HG02840 (cell line): ENCODE measurements around the gene PARVB.

ENCODE experiments used
- ATAC-seq: cut with Tn5 transposase; IDR thresholded peaks from one replicate; pipeline ENCODE4 v1.9.1; 2021; ENCODE audit warnings: mild to moderate bottlenecking, moderate library complexity, moderate number of reproducible peaks; ENCODE audit not compliant: unreplicated experiment, low FRiP score

The PARVB gene

DNA sequence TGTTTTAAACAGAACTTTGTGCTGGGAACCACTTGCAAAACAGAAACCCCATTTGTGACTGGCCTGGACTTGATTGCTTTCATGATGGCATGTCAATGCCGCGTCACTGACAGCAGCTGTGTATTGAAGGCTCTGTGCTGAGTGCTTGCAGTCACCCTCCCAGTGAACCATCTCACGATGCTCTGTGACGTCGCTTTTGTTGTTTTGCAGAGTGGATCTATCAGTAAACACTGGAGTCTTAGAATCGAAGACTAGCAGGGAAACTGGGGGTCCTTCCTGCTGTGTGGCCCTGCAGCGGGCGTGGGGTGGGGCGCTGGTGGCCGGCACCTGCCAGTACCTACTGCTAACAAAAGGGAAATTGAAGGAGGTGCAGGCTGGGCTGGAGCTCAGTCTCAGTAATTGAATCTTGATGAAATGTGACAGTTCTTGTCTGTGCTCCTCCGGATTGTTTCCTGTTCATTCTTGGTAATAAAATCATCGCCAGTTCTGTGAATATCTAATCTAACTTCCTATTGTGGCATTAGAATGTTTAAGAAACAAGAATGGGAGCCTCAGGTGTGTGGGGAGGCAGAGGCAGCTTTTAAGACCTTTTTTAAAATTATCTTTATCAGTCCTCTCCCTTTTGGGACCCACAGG, 106.1 kb downstream of the PARVB start:
- no peak for ATAC-seq

DNA sequence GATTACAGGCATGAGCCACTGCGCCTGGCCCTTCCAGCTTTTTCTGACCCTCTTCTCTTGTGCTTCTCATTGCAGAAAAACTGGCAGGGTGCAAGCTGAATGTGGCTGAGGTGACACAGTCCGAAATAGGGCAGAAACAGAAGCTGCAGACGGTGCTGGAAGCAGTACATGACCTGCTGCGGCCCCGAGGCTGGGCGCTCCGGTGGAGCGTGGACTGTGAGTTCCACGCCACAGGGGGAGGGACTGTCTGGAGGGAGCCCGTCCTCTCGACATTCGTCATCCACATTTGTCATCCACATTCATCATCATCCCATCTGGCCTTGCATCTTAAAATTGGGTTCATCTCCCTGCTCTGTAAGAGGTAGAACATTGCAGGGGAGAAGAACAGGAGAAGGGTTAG, 107.3 kb downstream of the PARVB start:
- no peak for ATAC-seq

DNA sequence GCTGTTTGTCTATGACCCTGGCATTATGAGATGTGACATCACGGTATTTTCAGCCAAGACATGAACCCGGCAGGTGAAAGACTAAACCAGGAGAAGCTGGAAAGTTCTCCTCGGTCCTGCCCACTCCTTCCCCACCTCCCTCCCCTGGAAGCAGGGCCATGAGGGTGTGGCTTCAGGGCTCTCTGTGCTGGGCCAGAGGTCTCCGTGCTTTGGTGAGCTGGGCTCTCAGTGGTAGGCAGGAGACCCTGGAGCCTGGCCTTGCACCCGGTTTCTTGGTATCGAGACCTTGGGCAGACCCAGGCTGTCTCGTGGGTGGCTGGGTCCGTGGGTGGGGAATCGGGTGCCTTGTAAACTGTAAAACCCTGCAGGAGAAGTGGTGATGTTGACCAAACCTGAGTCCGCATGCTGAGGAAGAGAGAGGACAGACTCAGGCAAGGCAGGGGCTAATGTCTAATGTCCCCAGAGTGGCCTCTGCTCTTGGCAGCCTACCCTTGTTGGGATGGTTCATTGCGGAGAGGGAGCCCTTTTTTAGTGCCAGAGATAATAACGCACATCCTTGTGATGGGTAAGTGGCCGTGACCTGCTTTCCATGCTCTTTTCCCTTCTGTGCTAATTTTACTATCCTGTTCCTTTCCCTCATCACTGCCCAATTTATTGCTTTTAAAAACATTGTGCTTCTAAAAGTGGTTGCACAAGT, 108.0 kb downstream of the PARVB start:
- ATAC-seq = no peak

DNA sequence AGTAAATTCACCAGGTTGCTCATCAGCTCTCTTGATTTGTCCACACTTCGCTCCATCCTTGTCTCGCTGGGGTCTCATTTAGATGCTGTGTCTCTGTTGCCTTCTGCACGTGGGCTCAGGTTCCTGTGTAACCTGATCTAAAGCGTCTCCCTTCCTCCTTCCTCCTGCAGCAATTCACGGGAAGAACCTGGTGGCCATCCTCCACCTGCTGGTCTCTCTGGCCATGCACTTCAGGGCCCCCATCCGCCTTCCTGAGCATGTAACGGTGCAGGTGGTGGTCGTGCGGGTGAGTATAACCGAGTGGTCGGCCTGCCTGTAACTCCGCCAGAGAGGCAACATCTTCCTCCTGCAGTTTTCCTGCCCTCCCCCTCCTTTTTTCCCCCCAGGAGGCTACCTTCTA, 108.6 kb downstream of the PARVB start:
- ATAC-seq = no peak

DNA sequence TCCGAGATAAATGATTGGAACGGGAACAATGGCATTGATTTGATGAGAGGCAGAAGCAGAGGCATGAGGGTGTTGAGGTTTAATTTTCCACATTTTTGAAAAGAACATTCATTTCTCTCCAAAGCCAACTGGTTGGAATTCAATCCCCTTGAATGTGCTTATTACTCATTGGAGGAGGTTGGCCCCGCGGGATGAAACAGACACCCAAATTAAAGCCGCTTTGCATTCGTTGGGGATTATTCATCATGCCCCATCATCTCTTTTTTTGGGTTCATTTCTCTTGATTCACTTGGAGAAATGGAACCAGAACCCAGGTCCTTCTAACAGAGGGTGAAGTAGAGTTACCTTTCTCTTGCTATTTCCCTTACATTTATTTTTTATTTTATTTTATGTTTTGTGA, 109.1 kb downstream of the PARVB start:
- ATAC-seq = no peak

DNA sequence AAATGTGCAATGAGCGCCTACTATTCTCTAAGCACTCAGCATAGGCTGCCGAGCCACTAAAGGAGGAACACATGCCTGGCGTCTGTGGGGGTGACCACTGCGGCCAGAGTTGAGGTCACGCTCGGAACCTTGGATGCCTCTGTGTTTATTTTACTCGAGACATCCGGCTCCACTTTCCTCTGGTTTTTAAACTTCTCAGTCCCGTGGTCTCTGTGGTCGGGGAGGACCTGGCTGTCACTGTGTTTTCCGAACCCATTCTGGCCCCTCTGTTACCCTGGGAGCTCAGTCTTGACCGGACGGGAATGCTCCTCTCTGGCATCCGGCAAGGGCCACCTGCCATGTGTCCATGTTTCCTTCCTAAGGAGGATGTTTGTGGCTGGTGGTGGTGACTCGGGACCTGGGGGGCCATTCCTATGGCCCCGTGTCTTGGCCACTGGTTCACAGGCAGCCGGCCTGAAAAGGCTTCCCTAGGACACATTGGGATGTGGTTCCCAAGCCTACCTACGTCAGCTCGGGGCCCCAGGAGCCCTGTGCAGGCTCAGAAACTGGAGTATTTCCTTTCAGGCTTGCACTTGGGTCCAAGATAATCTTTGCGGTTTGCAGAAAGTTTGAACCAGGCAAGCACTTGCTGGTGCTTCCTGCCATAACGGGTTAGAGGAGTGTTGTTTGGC, 109.9 kb downstream of the PARVB start:
- no peak for ATAC-seq

DNA sequence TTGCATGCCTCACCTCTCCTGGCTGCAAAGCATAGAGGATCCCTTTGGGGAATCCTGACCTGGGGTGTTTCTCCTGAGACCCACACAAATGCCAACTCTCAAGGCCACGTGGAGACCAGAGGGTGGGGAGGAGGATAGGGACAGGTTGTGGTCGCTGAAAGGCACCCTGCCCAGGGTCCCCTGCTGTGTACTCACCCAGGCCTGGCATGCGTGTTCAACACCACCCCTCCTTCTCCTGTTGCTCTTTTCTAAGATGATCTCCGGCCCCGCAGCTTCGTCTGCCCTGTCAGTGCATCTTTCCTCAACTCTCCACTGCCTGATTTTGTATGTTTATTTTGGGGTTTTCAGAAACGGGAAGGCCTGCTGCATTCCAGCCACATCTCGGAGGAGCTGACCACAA, 112.0 kb downstream of the PARVB start:
- no peak for ATAC-seq

DNA sequence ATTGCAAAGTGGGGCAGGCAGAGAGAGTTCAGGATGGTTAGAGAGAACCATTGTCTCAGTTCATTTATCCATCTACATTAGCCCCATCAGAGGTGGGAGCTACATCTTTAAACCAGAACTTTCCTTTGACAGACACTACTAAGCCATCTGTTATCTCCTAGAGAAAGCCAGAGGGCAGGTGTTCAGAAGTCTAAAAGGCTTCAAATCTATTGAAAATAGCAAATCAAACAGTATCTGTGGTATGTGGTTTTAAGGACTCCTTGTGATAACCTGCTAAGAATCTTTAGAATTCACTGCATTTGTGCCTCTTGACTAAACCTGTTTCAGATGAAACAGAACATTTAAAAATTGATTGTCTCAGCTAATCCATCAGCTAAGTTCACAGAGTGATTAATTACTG, 112.7 kb downstream of the PARVB start:
- ATAC-seq = no peak

DNA sequence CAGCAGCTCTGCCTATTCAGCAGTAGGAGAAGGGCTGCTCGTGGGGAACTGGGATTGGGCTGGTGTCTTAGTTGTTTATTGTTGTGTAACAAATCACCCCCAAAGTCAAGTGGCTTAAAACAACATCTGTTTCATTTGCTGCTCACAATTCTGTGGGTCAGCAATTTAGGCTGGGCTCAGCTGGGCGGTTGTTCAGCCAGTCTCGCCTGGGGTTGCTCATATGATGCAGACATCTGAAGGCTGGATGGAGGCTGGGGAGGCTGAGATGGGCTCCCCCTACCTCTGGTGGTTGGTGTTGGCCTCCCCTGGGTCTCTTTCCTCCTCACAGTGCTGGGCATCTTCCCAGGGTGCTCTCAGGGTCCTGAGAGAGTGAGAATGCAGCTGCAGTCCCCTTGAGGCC, 113.3 kb downstream of the PARVB start:
- no peak for ATAC-seq

DNA sequence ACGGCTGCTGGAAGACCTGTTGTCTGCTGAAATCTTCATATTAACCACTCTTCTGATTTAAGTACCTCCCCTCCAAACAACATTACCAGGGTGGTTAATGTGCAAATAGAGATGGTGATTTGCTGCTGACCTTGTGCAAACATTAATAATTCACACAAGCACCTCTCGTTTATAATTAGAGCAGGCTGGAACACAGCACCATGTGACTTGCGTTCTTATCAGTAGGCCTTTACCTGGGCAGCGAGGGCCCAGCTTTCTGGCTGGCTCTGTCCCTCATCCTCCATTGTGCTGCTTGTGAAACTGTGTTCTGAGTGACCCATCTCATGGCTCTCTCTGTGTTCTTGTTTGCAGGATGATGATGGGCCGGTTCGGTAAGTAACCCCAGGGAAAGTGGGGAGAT, 115.7 kb downstream of the PARVB start:
- ATAC-seq = no peak

DNA sequence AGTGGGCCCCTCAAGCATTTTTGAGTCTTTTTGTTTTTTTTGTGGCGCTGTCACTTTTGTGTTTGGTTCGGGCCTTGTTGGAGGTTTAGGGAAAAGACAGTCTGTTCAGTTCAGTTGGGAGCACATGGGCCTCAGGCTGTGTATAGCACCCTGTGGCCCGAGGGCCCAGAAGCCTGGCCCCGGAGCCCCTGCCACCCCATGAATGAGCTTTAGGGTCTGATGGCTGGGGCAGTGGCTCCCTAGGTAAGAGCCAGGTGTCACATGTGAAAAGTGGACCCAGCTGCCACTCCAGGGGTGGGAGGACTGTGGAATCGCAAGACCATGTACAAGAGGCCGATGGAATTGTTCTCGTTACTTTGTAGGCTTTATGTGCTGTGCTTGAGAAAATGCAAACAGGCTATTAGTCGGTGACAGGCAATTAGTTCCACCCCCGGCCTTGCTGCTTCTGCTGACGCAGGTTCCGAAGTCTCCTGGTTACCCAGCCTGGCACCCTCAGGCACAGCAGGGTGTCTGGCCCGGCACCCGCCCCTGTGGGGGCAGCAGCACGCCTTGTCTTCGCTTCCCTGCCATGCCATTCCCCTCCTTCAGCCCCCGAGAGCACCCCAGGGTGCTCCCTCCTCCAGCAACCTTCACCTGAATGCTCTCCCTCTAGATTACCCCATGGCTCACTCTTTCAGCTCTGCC, 118.5 kb downstream of the PARVB start:
- no peak for ATAC-seq

DNA sequence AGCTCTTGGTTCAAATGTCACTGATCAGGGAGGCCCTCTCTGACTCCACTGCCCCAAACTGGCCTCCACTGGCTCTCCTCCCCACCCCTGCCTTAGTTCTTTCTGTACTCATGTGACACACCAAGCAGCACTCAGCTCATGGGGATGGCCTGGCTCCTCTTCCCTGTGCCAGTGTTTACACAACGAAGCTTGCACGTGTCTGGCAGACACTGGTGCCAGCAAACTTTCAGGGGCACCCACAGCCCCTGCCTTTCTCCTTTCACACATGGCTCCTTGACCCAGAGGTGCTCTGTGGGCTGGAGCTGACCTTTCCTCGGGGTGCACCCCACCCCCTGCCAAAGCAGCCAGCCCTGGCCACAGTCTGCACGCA, 119.0 kb downstream of the PARVB start:
- ATAC-seq = no peak

DNA sequence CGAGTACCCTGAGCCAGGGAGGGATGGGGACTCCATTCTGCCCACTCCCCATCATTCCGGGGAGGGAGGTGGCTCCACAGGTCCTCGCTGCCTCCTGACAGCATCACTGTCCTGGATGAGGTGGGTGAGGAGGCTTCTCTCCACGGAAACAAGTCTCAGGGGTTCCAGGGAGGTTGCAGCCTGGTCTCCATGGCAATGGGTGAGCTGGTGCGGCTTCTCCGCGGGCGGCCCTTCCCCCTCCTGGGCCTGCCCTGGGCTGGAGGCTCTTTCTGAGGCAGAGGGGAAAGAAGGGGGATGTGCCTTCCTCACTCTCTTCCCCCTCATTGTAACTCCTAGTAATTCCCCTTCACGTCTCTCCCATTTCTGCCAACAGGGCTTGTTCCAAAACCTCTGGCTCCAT, 119.5 kb downstream of the PARVB start:
- ATAC-seq = no peak

DNA sequence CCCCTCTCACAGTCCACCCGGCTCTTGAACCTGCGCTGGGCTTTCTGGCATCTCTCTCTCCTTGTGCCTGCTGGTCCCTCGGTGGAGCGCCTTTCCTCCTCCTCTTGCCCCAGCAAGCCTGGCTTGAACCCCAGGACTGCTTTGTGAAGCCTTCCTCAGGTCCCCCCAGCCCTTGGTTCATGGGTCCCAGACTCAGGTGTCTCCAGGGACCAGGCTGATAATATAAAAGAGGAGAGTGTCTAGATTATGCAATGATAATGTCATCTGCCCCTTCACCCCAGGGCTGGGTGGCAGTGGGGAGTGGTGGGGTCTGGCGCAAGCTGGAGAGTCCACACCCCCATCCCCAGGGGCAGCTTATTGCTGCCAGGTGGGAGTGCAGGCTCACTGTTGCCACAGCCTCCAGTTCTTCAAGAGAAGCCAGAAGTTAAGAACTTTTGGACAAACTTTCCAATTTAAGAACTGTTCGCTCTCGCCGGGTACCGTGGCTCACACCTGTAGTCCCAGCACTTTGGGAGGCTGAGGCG, 120.0 kb downstream of the PARVB start:
- no peak for ATAC-seq

DNA sequence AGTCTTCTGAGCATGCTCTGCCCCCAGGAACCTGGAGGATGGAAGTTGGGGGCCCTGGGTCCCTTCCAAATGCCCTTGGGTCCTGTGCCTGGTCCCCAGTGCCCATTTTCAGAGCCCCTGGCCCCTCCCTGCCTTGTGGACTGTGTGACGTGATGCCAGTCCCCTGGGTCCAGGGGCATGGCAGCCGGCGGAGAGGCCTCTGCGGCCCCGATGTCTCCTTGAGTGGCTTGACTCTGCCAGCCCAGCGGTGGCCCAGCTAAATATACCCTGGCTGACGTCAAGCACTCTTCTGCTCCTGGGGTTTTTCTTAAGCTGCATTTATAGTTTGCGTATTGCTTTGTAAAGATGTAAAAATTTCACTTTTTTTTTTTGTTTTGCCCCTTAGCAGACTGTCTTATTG, 121.4 kb downstream of the PARVB start:
- ATAC-seq = no peak

DNA sequence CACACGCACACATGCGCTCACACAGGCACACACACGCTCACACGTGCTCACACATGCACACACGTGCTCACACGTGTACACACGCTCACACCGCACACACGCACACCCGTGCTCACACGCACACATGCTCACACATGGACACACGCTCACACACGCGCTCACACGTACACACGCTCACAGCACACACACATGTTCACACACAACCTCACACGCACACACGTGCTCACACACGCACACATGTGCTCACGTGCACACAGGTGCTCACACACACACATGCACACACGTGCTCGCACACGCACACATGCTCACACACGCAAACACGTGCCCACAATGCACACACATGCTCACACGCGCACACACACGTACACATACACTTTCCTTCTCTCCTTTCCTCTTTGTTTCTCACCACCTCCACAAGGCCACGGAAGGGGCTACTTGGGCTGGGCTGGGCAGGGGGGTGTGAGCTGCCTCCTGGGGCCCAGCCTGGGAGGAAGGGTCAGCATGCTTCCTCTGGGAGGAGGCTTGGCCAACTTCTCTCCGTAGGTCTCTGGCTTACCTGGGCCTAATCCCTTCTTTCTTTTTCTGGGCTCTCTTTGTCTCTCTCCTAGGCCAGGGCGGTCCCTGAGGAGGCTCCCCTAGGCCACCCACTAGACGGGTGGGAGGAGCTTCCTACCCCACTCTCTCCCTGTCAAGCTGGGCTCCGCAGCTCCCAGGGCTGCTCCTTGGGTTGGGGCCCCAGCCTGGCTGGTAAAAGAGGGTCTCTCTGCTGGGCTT, 122.2 kb downstream of the PARVB start:
- no peak for ATAC-seq

DNA sequence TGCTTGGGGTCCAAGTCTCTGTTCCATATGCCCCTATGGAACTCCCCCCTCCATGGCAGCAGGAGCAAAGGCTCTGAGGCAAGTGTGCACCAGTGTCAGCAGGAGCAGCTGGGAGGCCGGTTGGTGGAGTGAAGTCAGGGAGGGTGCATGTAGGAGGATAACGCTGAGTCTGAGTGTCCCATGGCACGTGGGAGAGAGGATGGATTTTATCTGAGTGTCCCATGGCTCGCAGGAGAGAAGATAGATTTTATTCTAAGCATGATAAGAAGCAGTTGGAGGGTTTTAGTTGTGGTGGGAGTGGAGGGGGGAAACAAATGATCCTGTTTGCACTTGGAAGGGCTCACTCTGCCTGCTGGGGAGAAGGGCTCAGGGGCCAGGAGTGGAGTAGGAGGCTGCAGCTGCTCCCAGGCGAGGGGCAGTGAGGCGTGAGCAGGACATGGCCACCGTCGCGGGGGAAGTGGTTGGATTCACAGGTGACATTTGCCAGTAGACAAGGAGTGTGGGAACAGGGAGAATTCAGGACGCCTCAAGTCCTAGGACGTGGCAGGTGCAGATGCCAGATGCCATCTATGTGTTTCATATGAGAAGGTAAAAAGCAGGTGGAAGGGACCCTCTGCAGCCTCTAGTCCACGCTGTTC, 123.0 kb downstream of the PARVB start:
- no peak for ATAC-seq

DNA sequence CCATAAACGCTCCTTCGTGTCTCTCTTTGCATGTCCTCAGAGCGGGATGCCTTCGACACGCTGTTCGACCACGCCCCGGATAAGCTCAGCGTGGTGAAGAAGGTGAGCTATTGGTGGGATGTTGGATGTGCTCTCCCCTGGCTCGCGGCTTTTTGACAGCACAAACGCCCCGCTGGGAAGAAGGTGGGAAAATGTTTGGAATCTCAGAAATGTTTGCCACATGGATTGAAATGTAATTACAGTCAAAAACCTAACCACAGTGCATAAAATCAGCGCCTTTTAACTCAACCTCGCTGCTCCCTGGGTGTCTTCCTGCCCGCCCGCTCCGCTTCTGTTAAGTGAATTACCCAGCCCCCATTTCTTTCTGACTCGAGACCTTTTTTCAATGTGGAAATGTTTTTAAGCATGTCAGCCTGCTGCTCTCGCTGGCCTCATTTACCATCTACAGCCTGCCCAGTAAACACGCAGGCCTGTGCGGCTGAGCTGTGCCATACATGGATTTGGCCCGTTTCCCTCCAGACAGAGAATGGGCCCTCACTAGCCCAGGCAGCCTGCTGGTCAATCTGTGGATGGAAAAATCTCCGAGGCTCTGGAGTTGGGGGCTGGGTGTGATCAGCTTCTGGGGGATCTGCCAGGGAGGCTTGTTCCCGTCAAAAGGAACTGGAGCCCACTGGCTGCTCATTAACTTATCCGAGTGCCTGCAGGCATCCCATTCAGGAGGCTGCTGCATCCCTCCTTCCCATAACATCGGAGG, 123.9 kb downstream of the PARVB start:
- ATAC-seq = no peak

DNA sequence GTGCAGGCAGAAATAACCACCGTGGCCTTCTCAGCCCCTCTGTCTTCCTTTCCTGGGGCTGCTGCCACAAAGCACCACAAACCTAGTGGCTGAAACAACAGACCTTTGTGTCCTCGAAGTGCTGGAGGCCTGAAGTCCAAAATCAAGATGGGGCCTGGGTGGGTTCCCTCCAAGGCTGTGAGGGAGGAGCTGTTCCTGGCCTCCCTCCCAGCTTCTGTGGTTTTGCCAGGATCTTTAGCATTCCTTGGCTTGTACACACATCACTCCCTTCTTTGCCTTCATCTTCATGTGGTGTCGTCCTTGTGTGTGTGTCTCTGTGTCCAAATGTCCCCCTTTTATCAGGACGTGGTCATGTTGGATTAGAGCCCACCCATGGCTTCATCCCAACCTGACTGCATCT, 127.6 kb downstream of the PARVB start:
- ATAC-seq = no peak
